HG03060 (cell line): ENCODE data around the gene TNNT3.
"Not testable (repeated sequence)": the region's sequence is repeated elsewhere in the genome, so short reads cannot be mapped to it uniquely, and the experiment has no call there.

Experiments
- ATAC-seq: cut with Tn5 transposase; IDR thresholded peaks from one replicate; pipeline ENCODE4 v1.9.1; 2021; ENCODE audit warnings: low read depth, moderate number of reproducible peaks; ENCODE audit not compliant: unreplicated experiment

TNNT3 gene

DNA sequence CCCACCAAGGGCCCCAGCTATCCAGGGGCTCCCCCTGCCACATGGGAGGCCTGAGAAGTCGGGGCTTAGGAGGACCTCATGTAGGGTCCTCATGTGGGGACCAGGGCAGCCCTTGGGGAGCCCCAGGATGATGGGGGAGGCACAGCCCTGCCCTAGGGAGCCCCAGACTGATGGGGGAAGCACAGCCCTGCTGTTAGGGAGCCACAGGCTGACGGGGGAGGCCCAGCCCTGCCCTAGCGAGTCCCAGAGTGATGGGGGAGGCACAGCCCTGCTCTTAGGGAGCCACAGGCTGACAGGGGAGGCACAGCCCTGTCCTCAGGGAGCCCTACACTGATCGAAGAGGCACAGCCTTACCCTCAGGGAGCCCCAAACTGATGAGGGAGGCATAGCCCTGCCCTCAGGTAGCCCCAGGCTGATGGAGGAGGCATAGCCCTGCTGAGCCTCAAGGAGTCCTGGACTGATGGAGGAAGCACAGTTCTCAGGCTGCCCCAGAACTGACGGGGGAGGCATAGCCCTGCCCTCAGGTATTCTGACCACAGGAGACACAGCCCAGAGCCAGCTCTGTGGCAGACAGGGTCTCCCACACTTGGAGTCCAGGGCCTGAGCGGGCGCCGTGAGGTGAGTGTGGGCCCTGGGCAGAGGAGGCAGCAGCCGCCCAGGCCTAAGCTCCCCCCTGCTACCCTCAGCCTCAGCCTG, 38.6 kb upstream of the TNNT3 start:
- no peak for ATAC-seq

DNA sequence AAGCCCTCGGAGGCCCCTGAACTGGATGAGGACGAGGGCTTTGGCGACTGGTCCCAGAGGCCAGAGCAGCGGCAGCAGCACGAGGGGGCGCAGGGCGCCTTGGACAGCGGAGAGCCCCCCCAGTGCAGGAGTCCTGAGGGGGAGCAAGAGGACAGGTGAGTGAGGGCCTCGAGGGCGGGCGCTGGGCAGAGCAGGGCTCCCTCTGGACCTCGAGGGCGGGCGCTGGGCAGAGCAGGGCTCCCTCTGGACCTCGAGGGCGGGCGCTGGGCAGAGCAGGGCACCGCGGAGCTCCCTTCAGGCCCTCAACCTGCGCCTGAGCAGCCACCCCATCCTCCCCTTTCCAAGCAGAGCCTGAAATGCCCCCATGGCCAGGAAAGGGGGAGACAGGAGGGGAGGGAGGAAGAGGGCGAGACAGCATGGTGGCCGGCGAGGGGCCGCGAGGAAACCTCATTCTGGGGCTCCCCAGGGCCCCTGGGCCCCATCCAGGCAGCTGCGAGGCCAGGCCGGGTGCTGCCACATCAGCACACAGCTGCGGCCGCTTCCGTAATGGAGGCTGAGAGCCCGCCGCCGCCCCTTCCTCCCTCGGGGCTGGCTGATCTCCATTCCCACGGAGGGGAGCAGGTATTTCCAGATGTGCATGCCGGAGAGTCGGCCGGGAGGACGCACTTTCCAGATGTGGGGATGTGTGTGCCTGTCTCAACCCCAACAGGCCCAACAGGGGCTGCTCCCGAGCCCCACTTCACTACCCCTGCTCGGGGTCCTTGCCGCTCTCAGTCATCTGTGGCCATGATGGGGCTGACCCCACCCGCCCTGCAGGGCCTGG, 37.9 kb upstream of the TNNT3 start:
- no peak for ATAC-seq

DNA sequence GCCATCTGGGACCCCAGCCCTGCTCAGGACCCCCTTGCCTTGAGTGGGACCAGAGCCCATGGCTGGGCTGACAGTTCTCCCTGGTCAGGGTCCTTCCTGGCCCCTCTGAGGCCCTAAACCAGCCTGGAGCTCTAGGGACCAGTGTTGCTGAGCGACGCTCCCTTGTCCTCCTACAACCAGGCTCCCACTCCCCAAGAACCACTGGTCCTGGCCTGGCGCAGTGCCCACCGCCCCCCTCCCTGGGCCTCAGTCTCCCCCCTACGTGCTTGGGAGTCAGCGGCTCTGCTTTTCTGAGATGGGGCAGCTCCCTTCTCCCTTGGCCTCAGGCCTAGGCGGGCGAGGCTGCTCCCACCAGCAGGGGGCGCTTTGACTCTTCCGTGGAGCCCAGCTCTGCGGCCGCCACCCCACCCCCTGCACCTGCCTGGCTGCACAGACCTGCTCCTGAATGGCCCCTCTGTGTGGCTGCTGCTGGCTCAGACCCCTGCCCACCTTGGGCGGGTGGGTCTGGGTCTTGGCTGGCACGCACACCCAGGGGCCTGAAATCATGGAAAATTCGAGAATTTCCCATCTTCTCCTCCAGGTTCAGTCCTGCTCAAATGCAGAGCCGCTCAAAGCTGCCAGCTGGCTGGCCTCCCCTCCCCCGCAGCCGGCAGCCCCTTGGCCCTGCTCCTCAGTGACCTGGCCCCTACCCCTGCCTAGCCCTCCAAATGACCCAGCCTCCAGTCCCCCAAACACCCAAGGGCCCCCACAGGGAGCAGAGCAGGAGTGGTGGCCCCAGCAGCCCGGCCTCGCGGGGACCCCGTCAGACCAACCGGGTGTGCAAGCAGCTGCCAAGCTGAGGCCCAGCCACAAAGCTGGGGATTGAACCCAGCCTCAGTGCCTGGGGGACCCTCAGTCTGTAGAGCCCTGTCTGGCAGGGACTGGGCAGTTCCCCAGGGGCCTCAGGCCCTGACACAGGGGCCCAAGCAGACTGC, 37.0 kb upstream of the TNNT3 start:
- ATAC-seq, result no peak

DNA sequence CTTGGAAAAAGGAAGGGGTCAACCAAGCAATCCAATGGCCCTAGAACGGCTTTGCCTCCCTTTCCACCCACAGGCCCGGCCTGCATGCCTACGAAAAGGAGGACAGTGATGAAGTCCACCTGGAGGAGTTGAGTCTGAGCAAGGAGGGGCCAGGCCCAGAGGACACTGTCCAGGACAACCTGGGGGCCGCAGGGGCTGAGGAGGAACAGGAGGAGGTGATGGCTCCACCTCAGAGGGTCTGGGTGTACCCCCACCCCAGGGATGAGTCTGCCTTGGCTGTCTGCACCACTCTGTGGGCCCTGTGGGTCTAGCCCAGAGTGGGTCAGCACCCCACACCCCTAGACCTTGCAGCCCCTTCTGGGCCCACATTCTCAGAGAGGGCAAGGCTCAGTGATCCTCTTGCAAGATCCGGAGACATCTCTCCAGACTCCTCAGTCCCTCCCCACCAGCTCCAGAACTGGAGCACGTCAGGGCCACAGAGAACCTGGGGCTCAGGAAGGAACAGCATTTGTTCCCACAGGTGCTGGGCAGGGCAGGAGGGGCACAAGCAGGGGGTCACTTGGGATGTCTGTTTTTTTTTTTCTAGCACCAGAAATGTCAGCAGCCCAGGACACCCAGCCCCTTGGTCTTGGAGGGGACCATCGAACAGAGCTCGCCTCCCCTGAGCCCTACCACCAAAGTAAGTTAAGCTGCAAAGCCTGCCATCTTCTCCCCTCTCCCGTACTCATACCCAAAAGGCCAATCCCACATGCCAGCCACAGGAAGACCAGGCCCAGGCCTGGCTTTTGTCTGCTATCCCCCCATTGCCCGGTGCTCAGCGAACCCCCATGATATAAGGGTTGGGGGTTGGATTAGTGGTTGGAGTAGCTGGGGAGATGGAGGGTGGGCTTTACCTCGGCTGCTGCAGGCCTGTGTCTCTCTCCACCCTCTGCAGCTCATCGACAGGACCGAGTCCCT, 35.9 kb upstream of the TNNT3 start:
- ATAC-seq, result no peak

DNA sequence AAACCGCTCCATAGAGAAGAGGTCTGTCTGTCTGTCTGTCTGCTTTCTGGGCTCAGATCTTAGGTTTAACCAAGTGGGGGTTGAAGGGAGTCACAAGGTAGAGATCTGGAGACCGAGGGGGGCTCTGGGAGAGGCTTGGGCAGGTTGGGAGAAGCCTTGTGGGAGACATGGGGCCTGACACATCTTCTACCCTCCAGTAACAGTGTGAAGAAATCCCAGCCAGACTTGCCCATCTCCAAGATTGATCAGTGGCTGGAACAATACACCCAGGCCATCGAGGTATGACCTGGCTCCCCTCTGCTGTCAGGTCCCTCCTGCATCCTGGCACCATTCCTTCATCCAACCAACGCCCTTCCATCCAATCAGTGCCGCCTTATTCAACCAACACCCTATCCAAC, 35.2 kb upstream of the TNNT3 start:
- no peak for ATAC-seq

DNA sequence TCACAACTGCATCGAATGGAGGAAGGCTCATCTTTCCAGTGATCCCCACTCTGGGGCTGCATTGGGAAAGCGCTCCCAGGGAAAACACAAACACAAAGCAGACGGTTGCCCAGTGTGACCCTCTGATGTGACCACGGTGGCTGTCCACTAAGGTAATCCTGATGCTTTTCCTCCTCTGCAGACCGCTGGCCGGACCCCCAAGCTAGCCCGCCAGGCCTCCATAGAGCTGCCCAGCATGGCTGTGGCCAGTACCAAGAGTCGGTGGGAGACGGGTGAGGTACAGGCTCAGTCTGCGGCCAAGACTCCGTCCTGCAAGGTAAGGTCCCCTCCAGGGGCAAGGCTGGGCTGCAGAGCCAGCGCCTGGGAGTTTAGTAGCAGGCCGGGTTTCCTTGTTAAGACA, 33.0 kb upstream of the TNNT3 start:
- ATAC-seq, result not testable (repeated sequence)

DNA sequence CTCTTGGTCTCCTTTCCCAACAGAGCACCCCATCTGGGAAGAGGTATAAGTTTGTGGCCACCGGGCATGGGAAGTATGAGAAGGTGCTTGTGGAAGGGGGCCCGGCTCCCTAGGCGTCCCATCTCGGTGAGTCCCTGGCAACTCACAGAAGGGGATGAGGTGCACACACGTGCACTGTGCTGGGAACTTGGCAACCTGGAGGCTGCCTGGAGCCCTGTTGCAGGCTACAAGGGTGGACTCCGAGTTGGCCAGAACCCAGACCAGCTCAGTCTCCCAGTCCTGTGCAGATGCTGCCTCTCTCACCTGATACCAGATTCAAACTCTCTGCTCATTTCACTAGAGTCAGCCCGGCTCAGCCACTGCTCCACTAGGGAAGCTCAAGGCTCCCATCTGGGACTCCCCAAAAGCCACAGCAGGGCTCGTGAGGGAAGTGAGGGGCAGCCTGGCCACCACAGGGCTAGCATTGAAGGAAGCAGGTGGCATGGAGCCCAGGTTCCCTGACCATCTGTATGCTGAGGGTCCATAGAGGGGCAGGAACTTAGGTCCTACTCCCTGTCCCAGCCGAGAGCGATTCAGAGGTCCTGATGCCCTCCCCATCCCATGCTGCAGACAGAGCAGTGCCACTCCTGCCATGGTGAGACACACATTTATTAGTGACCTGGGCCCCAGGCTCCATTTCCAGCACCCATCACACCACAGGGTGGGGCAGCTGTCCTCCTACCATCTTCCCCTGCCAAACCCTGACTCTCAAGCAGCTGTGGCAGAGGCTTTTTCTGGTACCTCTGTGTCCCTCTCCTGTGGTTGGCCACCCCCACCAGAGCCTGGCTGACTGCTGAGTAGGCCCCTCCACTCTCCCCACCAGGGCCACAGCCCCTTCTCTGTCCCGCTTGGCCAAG, 31.8 kb upstream of the TNNT3 start:
- no peak for ATAC-seq

DNA sequence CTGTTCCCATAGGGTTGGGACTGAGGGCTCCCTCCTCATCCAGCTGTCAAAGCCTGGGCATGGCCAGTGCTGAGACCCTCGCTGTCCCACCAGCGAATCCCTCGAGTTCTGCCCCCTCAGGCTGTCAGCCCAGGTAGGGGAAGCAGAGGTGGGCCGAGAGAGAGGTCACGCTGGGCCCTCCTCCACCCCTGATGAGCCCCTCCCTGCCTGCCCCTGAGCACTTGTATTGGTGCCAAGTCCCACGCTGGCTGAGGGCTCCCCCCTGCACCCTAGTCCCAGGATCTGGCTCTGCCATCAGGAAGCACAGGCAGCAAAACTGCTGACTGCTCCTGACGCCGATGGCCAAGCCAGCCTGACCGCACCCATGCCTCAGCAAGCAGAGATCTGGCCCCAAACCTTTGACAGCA, 31.2 kb upstream of the TNNT3 start:
- ATAC-seq, result no peak

DNA sequence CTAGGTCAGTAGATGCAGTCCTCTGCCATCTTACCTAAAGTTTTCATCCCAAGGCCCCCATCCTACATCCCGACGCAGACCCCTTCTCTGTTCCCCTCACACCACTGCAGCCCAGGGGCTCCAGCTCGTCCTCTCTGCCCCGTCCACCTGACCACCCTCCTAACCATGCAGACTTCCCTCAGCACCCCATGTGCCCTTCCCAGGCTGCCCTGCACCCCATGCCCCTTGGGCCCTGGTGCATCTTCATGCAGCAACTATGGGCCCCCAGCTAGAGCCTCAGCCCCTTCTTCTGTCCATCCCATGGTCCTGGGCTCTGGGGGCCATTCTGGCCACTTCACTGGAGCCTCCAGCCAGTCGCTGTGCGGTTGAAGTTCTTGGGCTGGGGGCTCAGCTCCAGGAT, 30.7 kb upstream of the TNNT3 start:
- ATAC-seq, result no peak

DNA sequence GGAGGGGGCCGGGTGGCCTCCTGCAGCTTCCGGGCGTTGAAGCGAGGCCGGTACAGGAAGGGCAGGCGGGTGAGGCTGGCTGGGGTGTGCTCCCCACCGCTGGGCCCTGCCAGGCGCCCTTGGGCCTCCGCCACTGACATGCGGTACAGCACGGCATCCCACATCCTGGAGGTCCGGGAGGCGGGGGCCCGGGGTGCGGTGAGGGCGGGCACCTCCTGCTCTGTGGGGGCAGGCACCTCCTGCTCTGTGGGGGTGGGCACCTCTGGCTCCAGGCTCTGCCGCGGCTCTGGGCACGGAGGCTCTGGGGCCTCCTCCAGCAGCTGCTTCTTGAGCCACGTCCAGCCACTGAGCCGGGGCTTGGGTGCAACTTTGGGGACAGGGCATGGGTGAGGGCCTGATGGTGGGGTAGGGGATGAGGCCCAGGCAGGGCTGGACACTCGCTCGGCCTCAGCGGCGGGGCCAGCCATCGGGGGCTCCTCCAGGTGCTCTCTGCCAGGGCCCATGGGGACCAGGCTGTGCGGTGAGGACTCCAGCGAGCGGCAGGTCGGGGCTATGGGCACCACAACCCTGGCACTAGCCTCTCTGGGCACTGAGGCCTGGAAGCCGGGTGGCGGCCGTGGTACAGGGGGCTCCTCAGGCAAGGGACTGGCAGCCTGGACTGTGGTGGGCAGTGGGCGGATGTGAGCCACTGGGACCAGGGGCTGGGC, 30.1 kb upstream of the TNNT3 start:
- ATAC-seq, result no peak

DNA sequence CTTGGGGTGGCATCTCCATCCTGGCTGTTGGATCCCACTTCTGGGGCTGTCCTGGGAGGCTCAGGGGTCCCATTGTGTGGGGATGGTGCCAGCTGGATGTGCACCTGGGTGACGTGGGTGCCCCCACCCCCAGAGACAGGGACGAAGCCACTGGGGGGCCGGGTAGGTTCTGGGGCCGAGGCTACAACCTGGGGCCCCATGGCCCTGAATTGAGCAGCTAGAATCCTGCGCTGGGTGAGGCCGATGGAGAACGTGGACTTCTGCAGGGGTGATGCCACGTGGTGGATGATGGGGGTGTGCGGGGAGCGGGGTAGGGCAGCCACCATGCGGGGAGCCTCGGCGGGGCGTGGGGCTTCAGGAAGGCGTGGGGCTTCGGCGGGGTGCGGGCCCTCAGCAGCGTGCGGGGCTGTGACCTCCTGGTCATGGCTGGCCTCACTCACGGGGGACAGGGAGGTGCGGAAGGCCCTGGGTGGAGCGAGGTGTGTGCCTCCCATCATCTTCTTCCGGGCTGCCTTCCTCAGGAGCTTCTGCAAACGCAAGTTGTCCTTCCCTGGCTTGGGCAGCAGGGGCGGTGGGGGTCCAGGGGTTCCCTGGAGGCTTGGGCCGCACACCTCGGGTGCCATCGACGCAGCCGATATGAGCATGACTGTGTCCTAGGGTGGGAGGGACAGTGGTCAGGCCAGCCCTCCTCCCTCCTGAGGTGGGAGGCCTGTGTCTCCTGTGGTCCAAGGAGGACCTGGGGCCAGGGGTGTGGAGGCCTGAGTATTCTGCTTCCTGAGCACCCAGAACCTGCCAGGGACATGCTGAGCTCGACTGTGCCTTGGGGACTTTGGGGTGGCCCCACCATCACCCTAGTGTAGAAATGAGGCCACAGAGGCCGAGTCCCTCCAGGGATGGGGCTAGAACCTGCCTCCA, 29.3 kb upstream of the TNNT3 start:
- no peak for ATAC-seq

DNA sequence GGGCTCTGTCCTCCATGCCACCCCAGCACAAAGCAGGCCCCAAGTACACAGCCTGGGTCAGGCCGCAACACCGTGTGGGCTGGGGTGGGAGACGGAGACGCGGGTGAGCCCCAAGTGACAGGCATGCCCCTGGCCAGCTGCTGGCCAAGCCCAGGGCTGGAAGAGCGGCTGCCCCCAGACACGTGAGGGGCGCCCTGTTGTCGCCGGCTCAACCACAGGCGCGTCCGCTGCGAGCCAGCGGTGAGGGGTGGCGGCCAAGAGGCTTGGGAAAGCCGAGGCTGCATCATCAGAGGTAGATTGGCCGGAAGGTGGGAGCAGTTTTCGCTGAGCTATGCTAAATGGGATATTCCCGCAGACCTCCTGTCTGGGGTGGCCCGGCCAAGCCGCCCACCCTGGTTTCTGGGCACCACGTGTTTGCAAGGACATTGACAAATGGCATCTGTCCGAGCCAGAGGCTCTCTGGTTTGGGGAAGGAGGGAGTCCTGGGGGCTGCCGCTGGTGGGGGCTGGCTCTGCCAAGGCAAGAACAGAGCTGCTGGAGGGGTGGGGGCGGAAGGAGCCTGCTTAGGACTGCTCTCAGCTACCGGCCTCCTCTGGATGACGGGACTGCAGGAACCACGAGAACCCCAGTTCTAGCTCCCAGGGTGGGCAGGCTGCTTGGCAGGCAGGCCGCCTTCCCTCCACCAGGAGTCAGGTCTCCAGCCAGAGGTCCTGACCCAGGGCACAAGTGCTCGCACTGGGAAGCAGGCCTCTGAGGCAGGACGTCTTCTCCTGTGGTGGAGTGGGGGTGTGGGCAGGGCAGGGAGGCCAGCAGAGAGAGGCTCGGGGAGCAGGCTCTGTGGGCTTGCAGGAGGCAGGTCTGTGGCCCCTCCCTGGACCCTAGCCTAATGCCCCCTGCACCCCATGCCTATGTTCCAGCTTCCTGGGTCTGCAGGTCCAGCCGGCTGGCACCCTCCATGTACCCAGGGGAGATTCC, 28.4 kb upstream of the TNNT3 start:
- no peak for ATAC-seq

DNA sequence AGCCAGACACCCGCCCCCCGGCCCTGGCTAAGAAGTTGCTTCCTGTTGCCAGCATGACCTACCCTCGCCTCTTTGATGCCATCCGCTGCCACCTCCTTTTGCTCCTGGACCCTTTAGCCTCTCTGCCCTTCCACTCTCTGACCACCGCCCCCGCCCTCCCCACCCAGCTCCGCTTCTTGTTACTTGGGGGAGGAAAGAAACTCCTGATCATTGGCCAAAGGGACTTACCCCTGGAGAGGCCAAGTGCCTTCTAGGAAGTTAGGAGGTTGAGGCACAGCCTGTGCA, 27.7 kb upstream of the TNNT3 start, which contains the start of gene PRR33:
TSS of gene PRR33 (minus strand) at position 65 of the 285 bp plus-strand sequence. CDS start 1,311 bp downstream, outside the sequence.
- ATAC-seq, result no peak

DNA sequence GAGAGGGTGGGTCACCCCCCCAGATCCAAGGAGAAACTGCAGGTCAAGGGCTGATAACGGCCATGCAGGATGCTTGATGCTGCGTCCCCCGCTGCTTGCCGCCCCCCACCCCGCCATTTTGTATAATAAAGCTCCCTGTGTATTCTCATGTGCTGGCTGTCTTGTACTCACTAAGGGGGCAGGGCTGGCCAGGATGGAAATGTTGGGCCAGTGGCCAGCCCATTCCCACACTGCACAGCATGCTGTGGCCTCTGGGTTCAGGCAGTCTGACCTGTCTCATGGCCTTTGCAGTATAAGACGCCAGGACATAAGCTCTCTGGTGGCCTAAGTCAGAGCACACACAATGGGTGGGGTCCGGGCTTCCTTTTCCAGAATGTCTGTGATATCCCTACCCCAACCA, 27.4 kb upstream of the TNNT3 start:
- no peak for ATAC-seq

DNA sequence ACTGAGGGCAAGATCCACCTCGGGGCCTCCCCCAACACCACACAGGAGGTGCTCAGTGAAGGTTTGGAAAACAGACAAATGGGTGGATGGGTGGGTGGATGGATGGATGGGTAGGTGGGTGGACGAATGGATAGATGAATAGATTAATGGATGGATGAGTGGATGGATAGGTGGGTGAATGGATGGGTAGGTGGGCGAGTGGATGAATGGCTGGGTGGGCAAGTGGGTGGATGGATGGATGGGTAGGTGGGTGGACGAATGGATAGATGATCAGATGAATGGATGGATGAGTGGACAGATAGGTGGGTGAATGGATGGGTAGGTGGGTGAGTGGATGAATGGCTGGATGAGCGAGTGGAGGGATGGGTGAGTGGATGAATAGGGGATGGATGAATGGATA, 26.9 kb upstream of the TNNT3 start:
- ATAC-seq, result no peak
